NOMO-1 treated with DMSO at 0.1 percent for 48 hours (cell line): ENCODE data around the gene F11.
"Not testable (repeated sequence)": the region's sequence is repeated elsewhere in the genome, so short reads cannot be mapped to it uniquely, and the experiment has no call there.

Experiments used
- DNase-seq: peaks from one replicate; lab custom pipeline; 2025; ENCODE audit not compliant: unreplicated experiment; lab: John Stamatoyannopoulos, UW

The F11 gene

DNA sequence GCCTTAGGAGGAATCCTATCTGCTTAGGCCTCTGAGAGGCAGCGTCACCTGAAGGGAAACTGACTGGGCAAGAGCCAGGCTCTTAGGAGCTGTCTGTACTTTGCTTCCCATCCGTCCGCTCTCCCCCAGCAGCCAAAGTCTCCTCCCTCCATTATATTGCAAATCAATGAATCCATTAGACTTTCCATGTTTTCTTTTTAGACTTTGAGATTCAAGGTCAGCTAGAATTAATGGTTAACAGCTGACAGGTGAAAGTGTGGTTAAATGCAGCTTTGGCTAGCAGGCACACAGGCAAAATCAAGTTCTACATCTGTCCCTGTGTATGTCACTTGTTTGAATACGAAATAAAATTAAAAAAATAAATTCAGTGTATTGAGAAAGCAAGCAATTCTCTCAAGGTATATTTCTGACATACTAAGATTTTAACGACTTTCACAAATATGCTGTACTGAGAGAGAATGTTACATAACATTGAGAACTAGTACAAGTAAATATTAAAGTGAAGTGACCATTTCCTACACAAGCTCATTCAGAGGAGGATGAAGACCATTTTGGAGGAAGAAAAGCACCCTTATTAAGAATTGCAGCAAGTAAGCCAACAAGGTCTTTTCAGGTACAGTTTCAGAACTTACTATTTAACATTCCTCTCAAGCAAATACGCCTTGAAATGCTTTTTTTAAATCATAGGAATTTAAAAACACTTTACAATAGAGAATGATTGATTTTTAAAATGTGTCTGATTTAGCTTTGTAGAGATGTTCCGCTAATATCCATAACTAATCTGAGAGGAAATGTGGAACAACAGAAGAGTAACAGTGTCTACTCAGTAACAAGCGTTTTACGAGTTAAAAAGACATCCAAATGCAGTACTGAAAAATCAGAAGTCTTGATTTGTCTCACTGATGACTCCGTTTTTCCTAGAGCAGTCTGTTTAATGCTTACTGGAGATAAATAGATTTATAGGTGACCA is at the start of gene F11:
TSS of gene F11 (plus strand) at position 507 of the 970 bp plus-strand sequence. CDS start 948 bp downstream, outside the sequence.
- DNase-seq, result no peak

DNA sequence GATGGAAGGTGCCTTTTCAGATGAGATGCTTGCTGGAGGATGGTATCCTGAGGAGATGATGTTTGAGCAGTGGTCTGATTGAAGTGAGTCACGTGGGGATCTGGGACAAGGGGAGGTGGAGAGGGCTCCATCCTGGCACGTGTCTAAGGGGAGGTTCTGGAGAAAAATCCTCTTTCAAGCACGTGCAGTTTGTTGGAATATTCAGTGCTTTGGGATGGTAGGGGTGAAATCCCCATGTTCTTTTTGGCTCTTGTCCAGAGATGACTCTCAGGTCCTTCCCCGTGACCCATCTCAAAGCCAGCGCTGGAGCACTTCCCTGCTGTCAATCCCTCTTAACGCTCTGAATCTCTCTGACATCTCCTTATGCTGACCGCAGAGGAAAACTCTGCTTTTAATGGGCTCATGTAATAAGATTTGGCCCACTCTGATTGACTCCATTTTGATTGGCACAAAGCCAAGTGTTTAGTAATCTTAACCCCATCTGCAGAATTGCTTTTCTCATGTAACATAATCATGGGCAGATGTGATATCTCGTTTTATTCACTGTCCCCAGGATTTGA is 49.4 kb upstream of the F11 start:
- no peak for DNase-seq

DNA sequence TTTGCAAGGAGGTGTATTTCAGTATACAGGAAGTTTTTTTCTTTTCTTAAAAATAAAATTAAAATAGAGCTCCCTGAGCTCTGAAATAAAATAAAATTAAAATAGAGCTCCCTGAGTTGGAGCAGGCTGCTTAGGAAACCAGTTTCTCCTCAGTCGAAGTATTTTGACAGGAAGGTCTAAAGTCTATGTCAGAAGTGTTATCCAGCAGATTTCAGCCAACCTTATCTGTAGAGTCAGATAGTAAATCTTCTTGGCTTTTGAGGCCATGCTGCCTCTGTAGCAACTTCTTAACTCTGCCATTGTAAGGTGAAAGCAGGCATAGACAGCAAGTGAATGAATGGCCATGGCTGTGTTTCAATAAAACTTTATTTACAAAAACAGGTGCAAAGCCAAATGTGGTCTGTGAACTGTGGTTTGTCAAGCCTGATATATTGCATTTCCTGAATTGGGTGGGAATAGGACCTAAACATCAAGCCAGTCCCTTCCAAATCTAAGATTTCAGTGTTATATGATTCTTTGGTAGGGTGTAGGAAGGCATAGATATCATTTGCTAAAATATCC is 48.2 kb upstream of the F11 start:
- no peak for DNase-seq

DNA sequence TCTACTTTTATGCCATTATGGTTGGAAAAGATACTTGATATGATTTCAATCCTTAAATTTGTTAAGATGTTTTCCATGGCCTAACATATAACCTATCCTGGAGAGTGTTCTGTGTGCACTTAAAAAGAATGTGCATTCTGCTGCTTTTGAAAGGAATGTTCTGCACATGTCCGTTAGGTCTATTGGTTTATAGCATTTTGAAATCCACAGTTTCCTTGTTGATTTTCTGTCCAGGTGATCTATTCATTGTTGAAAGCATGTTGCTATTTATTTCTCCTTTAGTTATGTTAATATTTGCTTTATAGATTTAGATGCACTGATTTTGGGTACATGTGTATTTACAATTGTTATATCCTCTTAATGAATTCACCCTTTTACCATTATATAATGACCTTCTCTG is 44.4 kb upstream of the F11 start:
- DNase-seq, result no peak

DNA sequence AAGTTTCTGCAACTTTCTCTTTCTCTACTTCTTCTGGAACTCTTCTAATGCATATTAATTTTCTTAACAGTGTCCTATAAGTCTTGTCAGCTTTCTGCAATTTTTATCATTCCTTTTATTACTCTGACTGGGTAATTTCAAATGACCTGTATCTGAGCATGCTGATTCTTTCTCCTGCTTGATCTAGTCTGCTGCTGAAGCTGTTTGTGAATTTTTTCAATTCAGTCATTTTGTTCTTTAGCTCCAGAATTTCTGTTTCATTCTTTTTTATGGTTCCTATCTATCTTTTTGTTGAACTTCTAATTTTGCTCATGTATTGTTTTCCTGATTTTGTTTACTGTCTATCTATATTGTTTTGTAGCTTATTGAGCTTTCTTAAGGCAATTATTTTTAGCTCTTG is 40.1 kb upstream of the F11 start:
- no peak for DNase-seq

DNA sequence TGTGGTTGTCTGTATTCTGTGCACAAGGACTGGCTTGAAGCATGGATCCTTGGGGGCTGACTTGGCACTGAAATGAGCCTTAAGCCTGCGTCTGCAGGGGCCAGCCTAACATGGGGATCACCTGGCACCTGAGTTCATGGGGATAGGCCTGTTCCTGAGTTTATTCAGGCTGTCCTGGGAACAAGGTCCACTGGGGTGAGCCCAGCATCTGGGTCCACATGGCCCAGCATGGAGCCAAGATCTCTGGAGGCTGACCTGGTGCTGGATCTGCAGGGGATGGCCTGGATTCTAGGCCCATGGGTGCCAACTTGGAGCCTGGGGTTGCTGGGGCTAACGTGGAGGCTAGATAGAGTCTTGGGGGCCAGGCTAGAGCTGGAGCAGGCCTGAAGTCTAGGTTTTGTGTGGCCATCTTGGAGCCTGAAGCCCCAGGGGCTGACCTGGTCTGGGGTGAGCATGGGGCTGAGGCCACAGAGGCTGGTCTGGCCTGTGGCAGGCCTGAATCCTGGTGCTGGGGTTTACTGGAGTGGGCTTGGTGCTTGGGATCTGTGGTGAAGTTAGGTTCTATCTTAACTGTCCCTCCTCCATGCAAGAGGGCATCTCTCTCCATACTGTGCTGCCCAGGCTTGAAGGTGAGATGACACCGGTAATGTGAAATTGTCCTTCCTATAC is 39.3 kb upstream of the F11 start:
- no peak for DNase-seq

DNA sequence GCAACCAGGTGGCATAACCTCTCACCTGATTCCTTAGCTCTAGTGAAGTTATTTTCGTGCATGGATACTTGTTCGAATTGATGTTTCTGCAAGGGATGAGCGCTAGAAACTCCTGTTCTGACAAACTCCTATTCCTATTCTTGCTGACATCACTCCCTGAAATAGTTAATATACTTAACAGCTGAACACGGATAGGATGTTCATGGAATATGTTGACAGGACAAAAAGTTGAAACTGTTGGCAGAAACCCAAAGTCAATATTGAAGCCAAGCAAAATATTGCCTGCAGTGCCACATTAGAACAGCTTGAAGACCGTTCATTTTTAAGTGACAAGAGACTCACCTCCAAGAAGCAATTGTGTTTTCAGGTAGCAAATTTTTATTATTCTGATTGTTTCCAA is 38.8 kb upstream of the F11 start, which contains the start of gene KLKB1:
TSS of gene KLKB1 (plus strand) at position 287 of the 400 bp plus-strand sequence. CDS start 689 bp downstream, outside the sequence.
- DNase-seq, result no peak

DNA sequence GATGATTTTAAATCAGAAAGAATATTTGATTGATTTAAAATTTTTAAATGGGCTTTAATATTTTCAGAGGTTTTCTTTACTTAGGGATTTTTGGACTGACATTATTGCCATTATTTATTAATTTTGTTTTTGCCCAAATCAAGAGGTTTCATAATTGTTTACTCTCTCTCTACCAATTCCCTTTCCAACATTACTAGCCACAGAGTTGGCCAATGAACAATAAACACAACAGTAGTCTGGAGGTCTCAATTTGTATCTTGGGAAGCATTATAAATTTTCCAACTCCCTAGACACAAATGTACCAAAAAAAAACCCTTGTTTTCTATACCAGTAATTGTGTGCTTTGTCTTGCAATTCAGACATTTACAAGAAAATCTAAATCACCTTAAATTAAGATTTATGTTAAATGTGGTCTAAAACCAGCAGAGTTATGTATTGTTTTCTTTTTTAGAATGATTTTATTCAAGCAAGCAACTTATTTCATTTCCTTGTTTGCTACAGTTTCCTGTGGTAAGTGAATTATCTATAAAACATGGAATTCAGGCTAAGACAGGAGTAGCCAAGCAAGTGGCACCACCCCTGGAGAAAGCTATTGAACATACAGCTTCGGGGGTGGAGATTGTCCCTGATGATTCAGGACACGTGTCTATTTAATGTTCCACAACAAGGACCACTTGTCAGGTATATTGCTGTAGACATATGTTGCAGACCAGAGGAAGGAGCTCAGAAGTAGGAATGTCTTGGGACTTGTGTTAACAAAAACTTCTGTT is 38.1 kb upstream of the F11 start:
- DNase-seq, result no peak

DNA sequence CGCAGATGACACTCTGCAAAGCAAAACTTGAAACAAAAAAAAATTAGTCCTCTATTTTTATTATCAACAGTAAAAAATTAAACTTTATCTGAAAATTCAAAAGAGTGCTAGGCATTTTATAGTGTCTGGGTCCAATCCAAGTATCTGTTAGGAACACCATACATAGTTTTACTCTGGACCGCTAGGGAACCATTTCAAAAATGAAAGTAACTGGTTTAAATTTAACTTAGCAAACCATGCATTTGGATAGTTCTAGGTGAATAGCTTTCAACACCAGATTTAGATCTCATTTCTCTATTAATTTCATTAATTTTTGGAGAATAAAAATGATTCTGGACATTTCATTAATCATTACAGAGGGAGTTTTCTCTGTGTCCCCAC is 37.5 kb upstream of the F11 start:
- DNase-seq, result no peak

DNA sequence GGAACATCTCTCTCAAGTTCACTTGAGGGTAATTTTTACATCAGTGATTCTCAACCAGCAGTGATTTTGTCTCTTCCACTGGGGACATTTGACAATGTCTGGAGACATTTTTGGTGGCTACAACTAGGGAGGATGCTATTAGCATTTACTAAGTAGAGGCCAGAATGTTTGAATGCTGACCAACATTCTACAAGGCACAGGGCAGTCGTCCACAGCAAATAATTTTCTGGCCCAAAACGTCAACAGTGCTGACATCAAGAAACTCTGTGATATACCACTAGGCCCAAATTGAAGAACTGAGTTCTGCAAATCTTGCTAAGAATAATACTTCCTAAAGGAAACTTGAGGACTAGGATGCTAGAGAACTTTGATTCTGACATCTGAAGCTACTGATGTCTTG is 31.6 kb upstream of the F11 start:
- no peak for DNase-seq

DNA sequence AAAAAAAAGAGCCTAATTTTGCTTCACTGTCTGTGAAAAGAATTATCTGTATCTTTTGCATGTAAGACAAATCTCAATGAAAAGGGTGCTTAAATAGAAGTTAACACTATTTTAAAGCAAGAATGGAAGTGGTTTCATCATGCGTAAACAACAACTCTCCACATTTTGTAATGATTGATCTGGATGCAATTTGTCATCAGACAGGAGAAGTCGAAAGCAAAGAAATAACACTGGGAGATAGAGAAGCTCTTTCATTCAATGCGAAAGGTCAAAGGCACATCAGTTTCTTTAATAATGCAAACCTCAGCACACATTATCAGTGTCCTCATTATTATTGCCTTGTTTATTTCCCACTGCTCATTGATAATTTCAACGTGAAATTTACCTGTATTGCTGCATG is 29.9 kb upstream of the F11 start:
- DNase-seq, result no peak

DNA sequence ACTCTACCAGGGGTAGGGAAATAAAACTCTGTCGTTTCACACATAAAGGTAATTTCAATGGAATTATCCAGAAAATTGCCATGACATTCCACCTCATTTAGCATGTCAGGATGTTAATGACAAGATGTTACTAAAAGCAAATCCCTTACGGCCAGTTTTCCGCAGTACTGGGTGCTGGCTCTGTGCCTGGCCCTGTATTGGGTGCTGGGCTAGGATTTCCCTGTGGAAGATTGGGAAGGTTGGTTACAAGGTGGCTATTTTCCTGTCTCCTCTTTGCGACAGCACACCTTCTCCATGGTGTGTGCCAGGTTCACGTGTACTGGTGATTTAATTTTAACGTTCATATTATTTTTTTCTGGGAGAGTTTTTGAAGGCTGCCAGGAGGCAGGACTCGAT is 25.5 kb upstream of the F11 start:
- no peak for DNase-seq

DNA sequence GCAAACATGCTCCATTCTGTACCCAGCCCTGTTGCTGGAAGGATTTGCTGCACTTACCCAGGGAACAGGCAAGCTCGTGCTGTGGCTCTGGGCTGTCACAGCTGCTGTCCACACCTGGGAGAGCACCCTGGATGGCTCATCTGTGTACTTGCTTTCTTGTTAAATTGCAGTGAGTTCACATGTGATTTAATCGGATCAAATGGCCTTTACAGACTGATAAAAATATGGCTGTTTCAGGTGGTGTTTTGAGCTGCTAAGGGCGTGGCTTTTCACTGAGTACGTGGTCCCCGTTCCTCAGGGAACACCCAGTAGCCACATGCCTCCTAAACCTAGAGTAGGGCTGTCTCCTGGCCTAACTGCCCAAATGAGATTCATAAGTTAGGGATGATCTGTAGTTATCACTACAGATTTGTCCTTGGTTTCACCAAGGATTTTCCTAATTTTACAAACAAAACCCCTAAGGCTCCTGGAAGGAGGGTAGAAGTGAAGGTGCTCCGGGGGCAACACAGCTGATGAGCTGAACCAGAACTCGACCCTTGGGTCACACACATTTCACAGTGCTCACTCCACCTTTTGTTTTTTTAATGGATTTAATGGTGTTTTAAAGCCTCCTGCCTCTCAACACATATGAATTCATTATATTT is 25.0 kb upstream of the F11 start:
- peak; percentile 44 for DNase-seq

DNA sequence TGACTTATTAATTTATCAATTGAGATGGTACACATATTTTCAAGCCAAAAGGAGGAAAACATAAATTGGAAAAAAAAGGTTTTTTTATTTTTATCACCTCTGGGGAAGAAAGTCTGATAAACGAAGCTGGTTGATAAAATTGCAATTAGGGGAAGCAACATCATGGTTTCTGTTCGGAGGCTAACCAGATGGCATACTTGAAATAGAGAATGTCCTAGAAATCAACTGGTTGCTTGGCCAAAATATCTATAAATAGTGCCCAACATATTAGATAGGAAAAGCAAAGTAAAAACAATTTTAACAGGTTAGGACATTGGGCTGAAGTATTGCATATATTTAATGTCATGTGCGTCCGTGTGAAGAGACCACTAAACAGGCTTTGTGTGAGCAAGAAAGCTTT is 24.4 kb upstream of the F11 start:
- no peak for DNase-seq

DNA sequence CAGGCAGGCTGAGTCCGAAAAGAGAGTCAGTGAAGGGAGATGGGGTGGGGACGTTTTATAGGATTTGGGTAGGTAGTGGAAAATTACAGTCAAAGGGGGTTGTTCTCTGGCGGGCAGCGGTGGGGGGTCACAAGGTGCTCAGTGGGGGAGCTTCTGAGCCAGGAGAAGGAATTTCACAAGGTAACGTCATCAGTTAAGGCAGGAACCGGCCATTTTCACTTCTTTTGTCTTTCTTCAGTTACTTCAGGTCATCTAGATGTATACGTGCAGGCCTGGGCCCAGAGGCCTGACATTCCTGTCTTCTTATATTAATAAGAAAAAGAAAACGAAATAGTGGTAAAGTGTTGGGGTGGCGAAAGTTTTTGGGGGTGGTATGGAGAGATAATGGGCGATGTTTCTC is 24.0 kb upstream of the F11 start:
- not testable (repeated sequence) for DNase-seq

DNA sequence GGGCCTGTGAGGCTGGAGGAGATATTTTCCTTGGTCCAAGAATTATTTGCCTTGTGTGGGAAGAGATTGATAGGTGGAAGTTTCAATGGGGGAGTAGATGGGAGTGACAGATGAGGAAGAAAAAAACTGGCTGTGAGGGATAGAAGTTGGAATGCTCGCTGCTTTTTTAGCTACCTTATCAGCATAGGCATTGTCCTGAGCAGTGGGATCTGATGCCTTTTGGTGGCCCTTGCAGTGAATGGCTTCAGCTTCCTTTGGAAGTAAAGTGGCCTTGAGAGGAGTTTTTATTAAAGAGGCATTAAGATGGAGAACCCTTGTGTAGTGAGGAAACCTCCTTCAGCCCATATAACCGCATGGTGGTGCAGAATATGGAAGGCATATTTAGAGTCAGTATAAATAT is 22.7 kb upstream of the F11 start:
- no peak for DNase-seq

DNA sequence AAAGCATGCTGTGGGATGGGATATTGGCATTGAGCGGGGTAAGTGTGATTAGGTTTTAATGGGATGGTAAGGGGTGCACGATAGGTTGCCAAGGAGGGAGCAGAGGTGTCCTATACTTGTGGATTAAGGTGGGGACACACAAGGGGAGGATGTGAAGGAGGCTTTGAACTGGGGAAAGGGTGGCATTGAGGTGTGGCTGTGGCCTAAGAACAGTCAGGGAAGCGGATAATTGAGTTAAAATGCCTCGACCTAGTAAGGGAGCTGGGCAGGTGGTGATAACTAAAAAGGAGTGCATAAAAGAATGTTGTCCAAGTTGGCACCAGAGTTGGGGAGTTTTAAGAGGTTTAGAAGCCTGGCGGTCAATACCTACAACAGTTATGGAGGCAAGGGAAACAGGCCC is 21.2 kb upstream of the F11 start:
- DNase-seq, result no peak

DNA sequence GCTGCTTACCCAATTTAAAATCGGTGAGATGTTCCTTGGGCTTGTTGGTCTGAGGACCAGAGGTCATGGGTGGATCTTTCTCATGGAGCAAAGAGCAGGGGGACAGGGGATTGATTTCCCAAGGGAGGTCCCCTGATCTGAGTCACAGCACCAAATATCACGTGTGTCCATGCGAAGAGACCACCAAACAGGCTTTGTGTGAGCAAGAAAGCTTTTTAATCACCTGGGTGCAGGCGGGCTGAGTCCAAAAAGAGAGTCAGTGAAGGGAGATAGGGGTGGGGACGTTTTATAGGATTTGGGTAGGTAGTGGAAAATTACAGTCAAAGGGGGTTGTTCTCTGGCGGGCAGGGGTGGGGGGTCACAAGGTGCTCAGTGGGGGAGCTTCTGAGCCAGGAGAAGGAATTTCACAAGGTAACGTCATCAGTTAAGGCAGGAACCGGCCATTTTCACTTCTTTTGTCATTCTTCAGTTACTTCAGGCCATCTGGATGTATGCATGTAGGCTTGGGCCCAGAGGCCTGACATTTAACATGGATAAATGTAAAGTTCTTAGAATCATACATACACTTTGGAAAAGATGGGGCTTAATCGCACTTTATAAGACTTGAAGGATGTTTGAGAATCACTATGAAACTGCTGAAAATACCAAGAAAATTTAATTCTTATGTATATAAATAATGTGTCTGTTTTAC is 18.8 kb upstream of the F11 start:
- not testable (repeated sequence) for DNase-seq

DNA sequence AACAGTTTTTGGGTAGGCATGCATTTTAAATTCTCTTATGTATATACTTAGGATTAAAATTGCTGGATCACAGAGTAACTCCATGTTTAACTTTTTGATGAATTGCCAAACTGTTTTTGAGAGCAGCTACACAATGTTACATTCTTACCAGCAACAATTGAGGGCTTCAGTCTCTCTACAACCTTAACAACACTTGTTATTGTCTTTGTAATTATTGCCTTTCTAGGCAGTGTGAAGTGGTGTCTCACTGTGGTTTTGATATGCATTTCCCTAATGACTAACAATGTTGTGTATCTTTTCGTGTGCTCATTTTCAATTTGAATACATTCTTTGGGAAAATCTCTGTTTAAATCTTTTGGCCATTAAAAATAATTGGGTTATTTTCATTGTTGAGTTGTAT is 17.3 kb upstream of the F11 start:
- DNase-seq, result no peak
